ENCODE data around the gene C22orf15.
A peak's percentile ranks its signal among the peaks of the same experiment; 100 is the strongest.

Gene C22orf15

GRCh38 chr22:23774114-23774921, 11.5 kb downstream of the C22orf15 start:
- no peak for DNase-seq

- DNase-seq: no peak
These were observed 12.2 kb downstream of the C22orf15 start for GRCh38 chr22:23774922-23775436.

GRCh38 chr22:23775779-23776375, 13.1 kb downstream of the C22orf15 start:
- DNase-seq: no peak

GRCh38 chr22:23777776-23778576, 15.2 kb downstream of the C22orf15 start:
- no peak for DNase-seq

GRCh38 chr22:23778577-23778900, 15.7 kb downstream of the C22orf15 start:
- no peak for DNase-seq

- DNase-seq: no peak
These were observed 16.3 kb downstream of the C22orf15 start for GRCh38 chr22:23779083-23779482.

GRCh38 chr22:23779731-23780130, 16.9 kb downstream of the C22orf15 start:
- no peak for DNase-seq

GRCh38 chr22:23780146-23780748, 17.5 kb downstream of the C22orf15 start:
- no peak for DNase-seq

GRCh38 chr22:23781065-23781464, 18.3 kb downstream of the C22orf15 start:
- DNase-seq: no peak

GRCh38 chr22:23781511-23782183, 18.9 kb downstream of the C22orf15 start:
- no peak for DNase-seq

- no peak for DNase-seq
These were observed 19.5 kb downstream of the C22orf15 start for GRCh38 chr22:23782252-23782651.

- DNase-seq: no peak
These were observed 19.9 kb downstream of the C22orf15 start for GRCh38 chr22:23782703-23783102.

- DNase-seq: no peak
These were observed 20.7 kb downstream of the C22orf15 start for GRCh38 chr22:23783265-23784150.

GRCh38 chr22:23784215-23784732, 21.5 kb downstream of the C22orf15 start:
- no peak for DNase-seq

- no peak for DNase-seq
These were observed 23.5 kb downstream of the C22orf15 start for GRCh38 chr22:23786261-23786710.

- DNase-seq: peak; percentile 97
These were observed 24.2 kb downstream of the C22orf15 start, which contains the start of gene SMARCB1 for GRCh38 chr22:23786752-23787599. Gene SMARCB1 (plus strand): TSS chr22:23786966. CDS start chr22:23787170, 204 bp downstream.

GRCh38 chr22:23787600-23787896, 24.8 kb downstream of the C22orf15 start:
- DNase-seq: no peak

- no peak for DNase-seq
These were observed 25.1 kb downstream of the C22orf15 start for GRCh38 chr22:23787910-23788309.

GRCh38 chr22:23789121-23789520, 26.3 kb downstream of the C22orf15 start:
- DNase-seq: no peak

GRCh38 chr22:23789638-23790037, 26.8 kb downstream of the C22orf15 start:
- no peak for DNase-seq

Data from activated effector memory CD4-positive, alpha-beta T cell treated with anti-CD3 and anti-CD28 coated beads, Interleukin-2, amount 50 U/mL, for 16 hours (primary cell).